GM10248 (cell line): ENCODE results near the gene SGSH.

Source experiments
- CTCF ChIA-PET: fragments of 300-600 bp; sonication (Branson Sonifier 250); formaldehyde crosslinking; extraction: SDS; loops from one replicate; lab custom pipeline; 2021; ENCODE audit warnings: antibody characterized with exemption; lab: Yijun Ruan, JAX
- POLR2A ChIA-PET: fragments of 350-650 bp; sonication (Branson Sonifier 250); formaldehyde crosslinking; extraction: SDS; loops from one replicate; lab custom pipeline; 2020; ENCODE audit warnings: antibody characterized with exemption; lab: Yijun Ruan, JAX
- DNase-seq: peaks from one replicate; pipeline ENCODE4 v3.0.0; 2012; ENCODE audit errors: extremely low spot score
- CTCF ChIP-seq: IDR thresholded peaks from 2 replicates; pipeline ENCODE4 v1.5.1; 2012; ENCODE audit warnings: mild to moderate bottlenecking, low read depth; ENCODE audit errors: extremely low read depth, missing control alignments, control extremely low read depth

SGSH gene

GRCh38 chr17:80160536-80160935 is 59.6 kb downstream of the SGSH start:
- TF ChIP-seq CTCF: no peak
- ChIA-PET CTCF (interaction anchor here (1.0 kb wide), 1 partner anchor 36 kb away, joined by 3 read pairs; no protein-coding TSS in a partner anchor), POLR2A (no interaction called here)
- DNase-seq: no peak
